ENCODE results near the gene ABTB1.

ABTB1 gene

DNA sequence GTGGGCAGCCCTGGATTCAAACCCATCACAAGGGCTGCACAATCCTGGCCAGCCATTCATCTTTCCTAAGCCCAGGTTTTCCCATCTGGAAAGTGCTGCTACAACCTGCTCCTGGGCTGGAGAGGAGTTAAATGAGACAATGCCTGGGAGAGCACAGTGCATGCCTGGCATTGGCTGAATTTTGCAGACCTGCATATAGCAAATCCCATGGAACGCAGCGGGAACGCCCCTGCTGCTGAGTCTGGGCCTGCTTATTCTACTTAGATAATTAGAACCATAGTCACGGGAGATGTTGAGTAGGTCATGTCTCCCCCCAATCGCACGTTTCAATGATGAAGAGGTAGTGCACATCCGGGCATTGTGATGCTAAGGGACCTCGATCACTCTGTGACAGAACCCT, 46.6 kb downstream of the ABTB1 start:
- no peak for DNase-seq

DNA sequence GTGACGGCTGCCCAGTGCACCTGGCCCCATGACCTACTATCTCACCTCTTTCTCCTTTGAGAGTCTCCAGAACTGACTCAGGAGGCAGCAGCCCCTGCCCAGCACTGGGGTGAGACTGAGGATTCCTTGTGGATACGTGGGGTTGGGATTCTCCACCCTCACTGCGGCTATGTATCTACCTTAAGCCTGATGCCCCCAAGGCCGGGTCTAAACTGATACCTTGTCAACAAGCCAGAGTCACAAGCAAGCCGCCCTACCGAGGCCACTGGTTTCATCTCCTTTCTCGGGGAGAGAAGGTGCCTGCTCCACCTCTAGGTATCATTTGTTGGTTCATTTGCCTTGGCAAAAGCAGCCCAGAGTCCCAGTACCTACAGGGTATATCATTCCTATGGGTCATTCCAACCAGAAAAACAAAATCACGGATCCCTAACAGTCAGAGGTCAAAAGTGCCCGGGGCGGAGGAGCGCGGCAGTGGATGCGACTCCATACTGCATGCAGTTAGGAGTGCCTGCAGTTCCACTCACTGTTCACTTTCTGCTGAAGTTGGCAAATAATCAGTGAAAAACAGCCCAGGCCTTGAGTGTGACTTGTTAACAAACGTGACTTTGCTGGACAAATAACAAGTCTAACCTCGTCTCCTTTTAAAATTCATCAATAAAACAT, 47.5 kb downstream of the ABTB1 start:
- DNase-seq, result no peak

DNA sequence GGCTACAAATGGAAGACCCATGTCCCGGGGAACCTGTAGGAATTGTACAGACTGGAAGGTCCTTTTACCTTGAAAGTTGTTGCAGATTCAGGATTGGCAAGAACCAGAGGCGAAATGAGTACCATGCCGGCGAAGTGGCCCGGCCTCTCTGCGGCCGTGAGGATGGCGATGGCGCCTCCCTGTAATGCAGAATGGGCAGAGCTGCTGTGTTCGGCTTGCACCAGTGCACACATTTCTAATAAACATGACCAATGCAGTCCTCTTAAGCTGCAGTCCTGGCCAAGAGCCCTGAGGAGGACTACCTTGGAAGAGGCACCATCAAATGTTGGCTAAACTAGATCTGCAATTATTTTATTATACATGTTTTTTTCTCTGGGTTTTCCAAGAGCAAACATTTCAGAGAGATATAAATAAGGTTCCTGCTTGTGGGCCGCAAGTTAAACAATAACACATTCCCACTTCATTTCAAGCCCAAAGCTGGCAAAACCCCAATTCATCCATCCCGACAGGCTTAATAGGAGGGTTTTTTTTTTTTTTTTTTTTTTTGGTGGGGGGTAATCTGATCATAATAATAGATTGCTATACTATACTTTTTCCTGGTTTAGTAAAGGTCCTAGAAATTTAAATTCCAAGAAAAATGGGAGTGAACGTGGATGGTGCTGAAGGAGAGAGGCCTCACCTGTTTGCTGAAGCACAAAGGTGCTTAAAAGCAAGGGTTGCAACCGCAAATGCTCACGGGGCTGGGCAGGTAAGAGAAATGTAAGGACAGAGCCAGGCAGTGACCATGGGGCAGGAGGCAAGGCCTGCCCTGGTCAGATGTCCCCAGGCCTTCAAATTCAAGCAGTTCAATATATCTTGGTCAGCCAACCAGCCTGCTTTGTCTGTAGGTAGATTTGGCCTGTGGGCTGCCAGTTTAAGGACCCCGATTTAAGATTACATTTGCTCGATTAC, 48.5 kb downstream of the ABTB1 start:
- DNase-seq, result no peak

DNA sequence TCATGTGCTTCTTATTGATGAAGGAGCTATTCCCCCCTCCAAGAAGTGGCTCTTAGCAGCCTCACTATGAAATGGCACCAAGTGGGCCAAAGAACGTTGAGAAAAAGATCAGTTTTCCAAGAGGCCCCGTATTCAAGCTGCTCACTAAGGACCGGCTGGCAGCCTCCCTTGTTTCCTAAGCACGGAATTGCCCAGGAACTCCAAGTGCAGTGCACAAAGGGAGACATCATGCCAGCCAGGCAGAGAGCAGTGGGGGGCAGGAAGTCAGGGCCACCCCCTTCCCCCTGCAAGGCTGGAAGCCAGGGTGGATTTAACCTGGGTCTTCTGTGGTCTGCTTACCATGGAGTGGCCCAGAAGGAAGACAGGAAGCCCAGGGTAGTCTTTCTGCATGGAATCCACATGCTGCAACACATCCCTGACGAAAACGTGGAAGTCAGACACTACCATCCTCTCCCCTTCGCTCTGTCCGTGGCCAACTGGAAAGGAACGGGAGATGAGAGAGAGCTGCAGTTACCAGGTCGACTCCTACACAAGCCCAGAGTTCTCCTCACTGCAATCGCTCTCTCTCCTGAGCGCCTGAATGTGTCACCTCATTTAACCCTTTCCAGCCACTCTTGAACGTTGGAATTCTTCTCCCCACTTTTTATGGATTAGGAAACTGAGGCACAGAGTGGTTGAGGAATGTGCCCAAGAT, 49.5 kb downstream of the ABTB1 start:
- DNase-seq, result peak in 2 of 51 donors; percentile 20 to 37

DNA sequence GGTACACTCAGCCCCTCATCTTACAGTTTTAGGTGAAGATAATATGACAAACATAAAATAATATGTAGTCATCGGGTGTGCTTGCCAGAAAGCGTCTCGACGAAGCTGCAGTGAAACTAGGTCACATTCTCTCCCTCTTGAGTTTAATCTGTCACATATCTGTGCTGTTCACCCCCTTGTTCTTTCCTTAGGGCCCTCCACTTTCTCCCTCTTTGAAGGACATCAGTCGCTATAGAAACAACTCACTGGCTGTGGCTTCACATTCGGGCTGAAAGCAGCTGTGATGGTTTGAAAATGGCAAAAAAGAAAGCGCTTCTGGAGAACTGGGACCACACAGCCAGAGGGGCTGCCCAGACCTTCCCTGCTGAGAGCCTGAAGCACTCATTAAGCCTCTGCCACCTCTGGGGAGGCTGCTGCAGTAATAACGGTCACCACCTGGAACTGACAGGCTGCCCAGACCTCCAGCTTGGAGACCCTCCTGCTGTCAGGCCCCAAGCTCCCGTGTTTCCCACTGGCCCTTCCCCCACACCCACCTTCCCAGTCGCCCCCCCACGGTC, 50.3 kb downstream of the ABTB1 start:
- peak in 1 of 51 donors; percentile 31 for DNase-seq

DNA sequence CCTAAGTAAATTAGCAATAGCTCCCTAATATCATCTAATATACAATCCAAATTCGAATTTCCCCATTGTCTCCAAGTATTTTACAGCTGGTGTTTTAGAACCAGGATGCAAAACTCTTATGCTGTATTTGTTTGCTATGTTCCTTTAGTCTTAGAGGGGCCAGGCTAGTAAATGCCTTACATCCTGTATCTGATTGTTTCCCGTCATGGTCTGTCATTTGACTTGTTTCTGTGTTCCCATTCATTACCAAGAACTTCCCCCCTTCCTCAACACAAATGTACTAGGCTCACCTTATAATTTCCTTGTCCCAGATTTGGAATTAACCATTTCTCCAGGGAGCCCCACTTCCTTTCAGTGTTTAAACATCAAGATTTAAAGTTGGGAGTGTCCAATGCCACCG, 54.1 kb downstream of the ABTB1 start:
- no peak for DNase-seq

DNA sequence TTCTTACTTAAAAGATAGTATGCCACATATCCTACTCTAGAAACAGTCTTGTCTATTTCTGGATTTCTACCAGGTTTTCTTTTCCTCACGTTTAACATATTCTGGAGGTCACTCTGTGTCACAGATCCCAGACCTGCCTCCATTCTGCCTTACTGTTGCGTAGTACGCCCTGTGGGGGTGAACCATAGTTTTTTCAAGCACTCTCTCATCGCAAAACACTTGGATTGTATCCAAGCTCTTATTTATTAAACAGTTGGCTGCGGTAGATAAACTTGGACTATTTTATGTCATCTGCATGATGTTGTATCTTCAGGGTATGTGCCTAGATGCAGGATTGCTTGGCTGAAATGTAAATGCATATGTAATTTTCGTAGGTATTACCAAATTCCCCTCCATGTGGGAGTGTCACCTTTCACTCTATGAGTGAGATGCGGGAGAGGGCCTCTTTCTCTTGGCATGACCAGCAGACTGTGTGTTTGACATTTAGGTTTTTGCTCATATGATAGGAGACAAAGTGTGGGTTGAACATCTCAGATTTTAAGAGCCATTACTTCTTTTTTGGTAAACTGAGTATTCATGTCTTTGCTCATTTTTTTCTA, 55.8 kb downstream of the ABTB1 start:
- no peak for DNase-seq

DNA sequence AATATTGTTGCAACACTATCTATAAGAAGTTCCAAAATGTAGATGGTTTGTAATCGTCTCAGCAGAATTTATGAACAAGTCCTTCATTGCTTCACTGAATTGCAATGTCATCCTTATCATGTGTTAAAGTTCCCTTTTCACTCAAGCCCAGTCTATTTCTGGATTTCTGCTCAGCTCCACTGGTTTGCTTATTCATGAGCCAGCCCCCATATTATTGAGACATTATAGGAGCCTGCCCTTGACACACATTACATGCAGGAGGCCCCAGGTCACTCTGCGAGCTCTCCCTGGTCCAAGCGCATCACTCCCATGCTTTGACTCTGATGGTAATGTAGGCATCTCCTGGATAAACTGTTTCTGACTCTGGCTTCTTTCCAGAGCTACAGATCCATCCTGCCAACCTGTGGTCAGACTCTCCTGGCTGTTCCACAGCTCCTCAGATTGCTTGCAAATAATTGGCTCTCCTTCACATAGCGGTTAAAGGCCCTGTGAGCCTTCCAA, 56.9 kb downstream of the ABTB1 start:
- no peak for DNase-seq

DNA sequence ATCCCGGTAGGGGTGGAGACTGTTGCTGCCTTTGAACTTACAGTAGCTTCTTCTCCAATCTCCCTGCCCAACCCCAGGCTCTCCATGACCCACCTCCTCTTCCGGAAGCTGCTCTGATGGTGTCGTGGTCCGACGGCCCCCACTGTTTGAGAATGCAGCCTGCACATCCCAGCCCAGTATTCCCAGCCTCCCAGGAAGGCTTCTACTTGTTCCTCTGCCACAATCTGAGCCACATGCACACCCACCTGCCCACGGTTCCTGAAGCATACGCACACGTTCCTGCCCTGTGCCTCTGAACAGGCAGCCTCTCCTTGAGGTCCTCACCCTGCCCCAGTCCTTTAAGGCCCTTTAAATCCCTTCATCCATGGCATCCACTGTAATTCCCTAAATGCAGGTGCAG, 57.4 kb downstream of the ABTB1 start:
- no peak for DNase-seq

All from hypothalamus (tissue), 51 donors.